Measurements from ENCODE around the gene MARCHF3. TPM values are rescaled to one million over a fixed set of nuclear protein-coding genes. Genes with fewer than 3 reads are reported as not detected.
"Not testable (repeated sequence)": the region's sequence is repeated elsewhere in the genome, so short reads cannot be mapped to it uniquely, and the experiment has no call there.

MARCHF3 gene
- total RNA-seq, 4 donors from 2014 or later = 10.7 to 22.9 (median 20.1) TPM

- H3K9me3 ChIP-seq = no peaks in the 10 kb centered on the region
- no peak overlapping the region for H3K4me3 ChIP-seq
- DNase-seq = no peak
- peak overlapping the region in 2 of 4 donors; percentile 26 to 34 for H3K27ac ChIP-seq
- H3K36me3 ChIP-seq = no peaks in the 10 kb centered on the region
- peaks cover 0 to 17% (median 10%) of the 10 kb centered on the region in 4 donors for H3K4me1 ChIP-seq
- H3K27me3 ChIP-seq = no peaks in the 10 kb centered on the region
- TF ChIP-seq CTCF (IDR thresholded peaks at IDR 0.05) (no peak), POLR2A (IDR thresholded peaks at IDR 0.05) (no peak)
These were observed 182.1 kb downstream of the MARCHF3 start for GRCh38 chr5:126848253-126848652.

- Histone ChIP-seq H3K4me3 (no peak overlapping the region), H3K36me3 (no peaks in the 10 kb centered on the region), H3K27ac (peak overlapping the region in 1 of 4 donors; percentile 22), H3K9me3 (no peaks in the 10 kb centered on the region), H3K4me1 (peaks cover 0 to 17% (median 10%) of the 10 kb centered on the region in 4 donors), H3K27me3 (no peaks in the 10 kb centered on the region)
- no peak for TF ChIP-seq POLR2A (IDR thresholded peaks at IDR 0.05)
- TF ChIP-seq CTCF (IDR thresholded peaks at IDR 0.05) = no peak
- DNase-seq = no peak
These were observed 182.5 kb downstream of the MARCHF3 start for GRCh38 chr5:126847826-126848251.

GRCh38 chr5:126847456-126847820 lies 182.9 kb downstream of the MARCHF3 start:
- Histone ChIP-seq H3K9me3 (no peaks in the 10 kb centered on the region), H3K27ac (peak overlapping the region in 1 of 4 donors; percentile 22)

GRCh38 chr5:126846744-126847455 lies 183.5 kb downstream of the MARCHF3 start:
- Histone ChIP-seq H3K4me3 (no peak overlapping the region), H3K27ac (peak overlapping the region in 1 of 4 donors; percentile 82), H3K36me3 (no peaks in the 10 kb centered on the region), H3K9me3 (no peaks in the 10 kb centered on the region), H3K27me3 (no peaks in the 10 kb centered on the region), H3K4me1 (peaks cover 0 to 17% (median 7%) of the 10 kb centered on the region in 4 donors)
- no peak for TF ChIP-seq POLR2A (IDR thresholded peaks at IDR 0.05)
- TF ChIP-seq CTCF (IDR thresholded peaks at IDR 0.05) = no peak
- DNase-seq = no peak

More at GRCh38 chr5:126847456-126847820, 182.9 kb downstream of the MARCHF3 start:
- Histone ChIP-seq H3K27me3 (no peaks in the 10 kb centered on the region), H3K4me3 (no peak overlapping the region), H3K4me1 (peaks cover 0 to 17% (median 8%) of the 10 kb centered on the region in 4 donors), H3K36me3 (no peaks in the 10 kb centered on the region)
- no peak for DNase-seq
- TF ChIP-seq CTCF (IDR thresholded peaks at IDR 0.05) (no peak), POLR2A (IDR thresholded peaks at IDR 0.05) (no peak)

- DNase-seq = no peak
- H3K27ac ChIP-seq = peak overlapping the region in 1 of 4 donors; percentile 82
These were observed 184.0 kb downstream of the MARCHF3 start for GRCh38 chr5:126846344-126846743.

GRCh38 chr5:126845470-126846070 lies 184.8 kb downstream of the MARCHF3 start:
- H3K4me1 ChIP-seq = peaks cover 0 to 17% (median 0%) of the 10 kb centered on the region in 4 donors
- H3K27me3 ChIP-seq, H3K9me3 ChIP-seq, H3K36me3 ChIP-seq: not testable (repeated sequence)
- peak; percentile 70 to 88 (median 81) for DNase-seq
- peak overlapping the region in 2 of 4 donors; percentile 25 to 29 for H3K4me3 ChIP-seq
- H3K27ac ChIP-seq = peak overlapping the region in 3 of 4 donors; percentile 49 to 82 (median 79)

More at GRCh38 chr5:126846344-126846743, 184.0 kb downstream of the MARCHF3 start:
- TF ChIP-seq CTCF (IDR thresholded peaks at IDR 0.05) = no peak
- no peak for TF ChIP-seq POLR2A (IDR thresholded peaks at IDR 0.05)
- H3K4me3 ChIP-seq = no peak overlapping the region
- peaks cover 0 to 17% (median 1%) of the 10 kb centered on the region in 4 donors for H3K4me1 ChIP-seq
- H3K36me3 ChIP-seq = no peaks in the 10 kb centered on the region
- no peaks in the 10 kb centered on the region for H3K27me3 ChIP-seq
- no peaks in the 10 kb centered on the region for H3K9me3 ChIP-seq

- not testable (repeated sequence) for H3K27ac ChIP-seq, H3K9me3 ChIP-seq, DNase-seq, H3K36me3 ChIP-seq, H3K27me3 ChIP-seq, H3K4me3 ChIP-seq
- H3K4me1 ChIP-seq = peaks cover 0 to 17% (median 0%) of the 10 kb centered on the region in 4 donors
These were observed 187.0 kb downstream of the MARCHF3 start for GRCh38 chr5:126843375-126843774.

- H3K4me3 ChIP-seq, H3K4me1 ChIP-seq, H3K9me3 ChIP-seq, H3K36me3 ChIP-seq, DNase-seq, H3K27me3 ChIP-seq, H3K27ac ChIP-seq: not testable (repeated sequence)
These were observed 191.0 kb downstream of the MARCHF3 start for GRCh38 chr5:126839407-126839806.
